Measurements from ENCODE around the gene TMEM209.
"Not testable (repeated sequence)": the region's sequence is repeated elsewhere in the genome, so short reads cannot be mapped to it uniquely, and the experiment has no call there.

TMEM209 gene

DNA sequence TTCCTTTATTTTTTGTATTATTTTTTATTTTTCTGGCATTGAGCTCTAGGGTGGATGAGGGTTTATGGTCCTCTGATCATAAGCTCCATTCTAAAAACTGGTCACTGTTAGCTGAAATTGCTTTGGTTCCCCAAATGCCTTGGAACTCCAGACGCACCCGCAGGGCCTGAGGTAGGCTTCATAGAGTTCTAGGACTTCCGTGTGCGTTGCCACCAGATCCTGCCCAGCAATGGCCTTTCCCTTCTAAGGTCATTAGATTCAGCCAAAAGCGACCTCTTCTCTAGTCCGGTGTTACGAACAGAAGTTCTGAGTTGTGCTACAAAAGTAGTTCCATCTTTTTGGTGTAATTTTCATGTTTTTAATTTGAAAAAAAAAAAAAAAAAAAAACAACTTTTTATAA lies 70.5 kb downstream of the TMEM209 start:
- intact Hi-C loops (cut with DNase I), result no loop called here
- DNase-seq, result no peak

DNA sequence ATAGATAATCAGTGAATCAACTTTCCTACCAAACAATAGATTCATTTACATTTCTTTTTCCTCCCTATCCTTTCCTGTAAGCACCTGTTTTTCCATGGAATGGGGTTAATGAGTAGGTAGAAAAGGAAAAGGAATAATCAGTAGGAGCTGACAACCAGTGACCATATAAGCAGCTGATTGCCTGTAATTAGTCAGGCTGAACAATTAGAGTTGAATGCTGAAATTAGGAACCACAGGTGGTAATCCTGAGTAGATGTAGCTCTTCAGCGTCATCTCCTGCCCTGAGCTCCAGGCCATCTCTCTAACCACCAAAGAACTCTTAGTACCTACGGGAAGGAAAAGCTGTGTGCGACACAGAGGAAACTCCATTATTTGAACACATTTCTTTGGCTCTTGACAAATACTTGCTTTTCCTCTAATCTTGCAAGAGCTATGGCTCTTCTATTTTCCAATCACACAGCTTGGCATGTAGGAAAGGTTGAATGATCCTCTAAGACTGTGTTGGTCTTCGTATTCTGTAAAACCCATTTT lies 71.0 kb downstream of the TMEM209 start:
- DNase-seq, result no peak
- intact Hi-C loops (cut with DNase I), result no loop called here

DNA sequence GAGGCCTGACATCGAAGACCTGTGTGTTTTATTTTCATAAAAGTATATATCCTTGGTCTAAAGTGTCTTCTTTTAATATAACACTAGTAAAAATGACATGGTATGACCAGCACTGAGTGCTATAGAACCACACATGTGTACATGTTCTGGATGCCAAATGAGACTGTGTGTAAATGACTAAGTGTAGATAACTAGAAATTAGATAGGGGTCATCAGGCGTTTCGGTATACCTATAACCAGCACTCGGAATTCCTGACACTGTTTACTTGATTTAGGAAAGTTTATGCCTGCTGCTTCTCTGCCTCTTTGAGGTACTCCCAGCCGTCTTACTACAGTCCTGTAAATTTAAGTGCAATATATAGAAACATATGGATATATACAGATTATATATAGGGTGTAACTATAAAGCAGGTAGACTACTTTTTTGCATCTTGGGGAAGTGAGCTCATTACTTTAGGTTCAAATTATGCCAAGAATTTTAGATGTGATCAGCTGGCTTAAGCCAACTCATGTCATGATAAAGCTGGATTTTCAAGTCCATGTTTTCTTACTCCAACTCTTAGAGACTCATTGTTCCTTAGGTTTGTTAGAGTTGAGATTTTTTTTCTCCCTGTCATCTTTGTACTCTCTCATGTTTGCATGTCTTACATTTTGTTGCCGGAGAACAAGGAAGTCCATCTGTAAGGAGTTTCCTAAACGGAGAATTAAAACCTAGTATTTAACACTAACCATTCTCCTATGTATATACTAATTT lies 72.0 kb downstream of the TMEM209 start:
- intact Hi-C loops (cut with DNase I), result no loop called here
- no peak for DNase-seq

DNA sequence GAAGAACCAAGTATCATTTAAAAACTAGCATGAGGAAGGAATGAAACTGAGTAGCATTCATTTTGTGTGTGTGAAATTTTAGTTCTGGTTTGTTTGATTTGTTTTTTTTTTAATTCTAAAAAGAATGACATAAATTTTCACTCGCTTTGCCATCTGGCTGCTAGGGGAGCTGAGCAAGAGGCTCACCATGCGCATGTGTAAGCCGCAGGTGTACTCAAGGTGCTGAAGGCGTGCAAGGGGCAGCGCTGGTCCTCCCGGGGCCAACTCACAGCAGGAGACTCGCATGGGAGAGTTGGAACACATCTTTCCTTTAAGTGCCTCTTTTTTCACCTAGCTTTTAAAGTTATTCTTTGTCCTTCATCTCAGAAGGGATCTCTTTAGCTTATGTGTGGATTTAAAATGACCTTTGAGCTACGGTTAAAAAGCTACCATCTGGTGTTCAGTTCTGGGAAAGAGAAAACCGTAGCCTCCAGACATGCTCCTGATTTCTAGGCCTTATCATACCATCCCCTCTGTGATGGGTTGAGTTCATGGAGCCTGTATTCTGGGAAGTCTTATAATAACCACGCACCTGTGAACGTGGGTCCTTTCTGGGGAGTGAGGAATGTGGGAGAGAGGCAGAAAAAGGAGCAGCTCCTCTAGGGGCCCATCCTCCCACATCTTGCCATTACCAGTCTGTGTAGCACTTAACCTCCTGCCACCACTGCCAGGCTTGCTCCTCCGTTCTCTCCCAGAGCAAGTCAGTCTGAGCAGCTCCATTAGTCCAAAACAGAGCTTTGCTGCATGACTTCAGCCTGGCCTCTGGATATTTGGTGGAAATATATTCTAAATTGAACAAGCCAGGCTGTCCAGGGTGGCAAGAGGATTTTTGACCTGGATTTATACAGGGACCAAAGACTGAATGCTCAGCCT lies 73.0 kb downstream of the TMEM209 start:
- no peak for DNase-seq
- intact Hi-C loops (cut with DNase I), result no loop called here

DNA sequence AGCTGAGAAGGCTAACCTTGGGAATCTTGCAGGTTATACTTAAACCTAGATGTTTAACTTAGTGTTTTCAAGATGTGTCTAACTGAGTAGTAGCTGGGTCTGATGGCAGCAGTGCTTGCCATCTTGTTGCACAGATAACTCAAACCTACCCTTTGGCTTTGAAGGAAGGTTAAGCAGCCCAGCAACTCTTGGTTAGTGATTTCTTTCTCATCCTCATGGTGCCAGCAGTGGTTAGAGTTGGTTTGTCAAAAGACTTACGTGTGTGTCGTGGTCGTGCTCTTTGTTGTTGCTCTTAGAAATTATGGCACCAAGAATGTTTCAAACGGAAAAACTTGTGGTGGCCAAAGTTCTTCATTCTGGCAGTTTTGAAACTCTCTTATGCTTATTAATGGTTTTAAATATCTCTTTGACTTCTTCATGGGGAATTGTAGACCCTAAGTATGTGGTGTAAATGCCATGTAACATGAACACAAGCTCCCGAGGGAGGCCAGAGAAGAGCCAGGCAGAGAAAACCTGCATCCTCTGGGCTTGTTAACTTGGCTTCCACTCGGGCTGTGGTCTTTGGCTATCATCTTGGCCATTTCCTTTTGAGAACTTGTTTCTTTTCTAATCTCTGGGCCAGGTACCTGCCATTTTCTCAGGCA lies 73.9 kb downstream of the TMEM209 start:
- intact Hi-C loops (cut with DNase I), result no loop called here
- no peak for DNase-seq

DNA sequence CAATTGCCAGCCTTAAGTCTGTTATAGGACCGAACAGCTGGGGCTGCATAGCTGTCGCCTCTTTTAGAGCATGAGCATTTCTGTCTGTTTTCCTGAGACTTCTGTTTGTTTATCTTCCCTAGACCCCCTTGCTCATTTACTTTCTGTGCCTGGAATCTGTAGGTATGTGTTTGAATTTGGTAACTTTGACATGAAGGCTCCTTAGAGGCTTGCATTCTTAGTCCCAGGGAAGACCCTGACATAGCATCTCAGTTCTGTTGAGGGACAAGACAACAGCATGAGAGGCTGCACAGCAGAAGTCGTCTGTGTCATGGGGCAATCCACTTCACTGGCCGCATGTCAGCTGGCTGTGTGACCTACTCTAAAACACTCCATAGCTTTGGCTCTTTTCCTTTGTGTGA lies 76.2 kb downstream of the TMEM209 start:
- intact Hi-C loops (cut with DNase I), result no loop called here
- DNase-seq, result no peak

DNA sequence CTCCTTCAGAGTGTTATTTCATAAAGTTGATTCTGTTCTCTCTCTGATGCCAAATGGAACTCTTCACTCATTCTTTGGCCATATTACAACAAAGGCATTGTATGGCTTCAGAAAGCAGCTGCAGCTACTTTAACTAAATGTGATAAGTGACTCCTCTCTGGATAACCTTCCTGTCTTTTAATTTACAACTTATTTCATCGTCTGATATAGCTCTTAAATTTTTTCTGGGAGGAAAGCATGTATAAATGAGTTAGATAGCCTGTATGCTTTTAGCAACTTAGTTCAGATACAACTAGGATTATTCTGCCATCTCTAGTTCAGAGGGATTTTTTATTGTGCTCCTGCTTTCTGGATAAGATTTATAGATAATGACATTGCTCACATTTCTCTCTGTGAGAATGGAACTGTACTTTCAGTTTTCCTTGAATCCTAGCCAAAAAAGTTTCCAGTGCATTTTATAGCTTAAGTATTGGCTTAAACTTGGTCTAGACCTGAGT lies 77.3 kb downstream of the TMEM209 start:
- intact Hi-C loops (cut with DNase I), result no loop called here
- no peak for DNase-seq

DNA sequence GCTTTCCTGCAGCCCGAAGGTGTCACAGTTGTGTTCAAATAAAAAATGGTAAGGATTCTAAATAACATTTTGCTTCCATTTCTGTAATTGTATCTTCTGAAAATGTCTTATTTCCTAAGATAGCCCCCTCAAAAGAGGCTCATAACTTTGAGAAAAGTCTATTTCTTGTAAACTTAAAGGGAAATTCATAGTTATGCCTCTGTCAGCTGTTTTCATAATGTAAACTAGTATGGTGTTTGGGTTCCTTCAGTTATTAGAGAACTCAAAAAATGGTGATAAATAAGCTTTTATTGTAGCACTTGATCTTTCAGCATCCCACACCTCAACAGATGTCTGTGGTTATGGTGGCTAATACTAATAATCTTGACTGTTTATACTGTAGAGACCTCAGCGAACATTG lies 77.8 kb downstream of the TMEM209 start:
- DNase-seq, result no peak
- intact Hi-C loops (cut with DNase I), result no loop called here

DNA sequence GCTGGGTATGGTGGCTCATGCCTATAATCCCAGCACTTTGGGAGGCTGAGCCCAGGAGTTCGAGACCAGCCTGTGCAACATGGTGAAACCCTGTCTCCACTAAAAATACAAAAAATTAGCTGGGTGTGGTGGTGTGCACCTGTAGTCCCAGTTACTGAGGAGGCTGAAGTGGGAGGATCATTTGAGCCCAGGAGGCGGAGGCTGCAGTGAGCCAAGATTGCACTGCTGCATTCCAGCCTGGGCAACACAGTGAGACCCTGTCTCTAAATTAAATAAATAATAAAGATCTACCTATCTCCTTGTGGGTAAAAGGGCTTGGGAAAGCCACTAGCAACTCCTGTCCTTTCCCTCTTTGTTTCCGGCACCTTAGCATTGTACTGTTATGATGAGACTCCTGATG lies 78.4 kb downstream of the TMEM209 start:
- DNase-seq; intact Hi-C loops (cut with DNase I): not testable (repeated sequence)

DNA sequence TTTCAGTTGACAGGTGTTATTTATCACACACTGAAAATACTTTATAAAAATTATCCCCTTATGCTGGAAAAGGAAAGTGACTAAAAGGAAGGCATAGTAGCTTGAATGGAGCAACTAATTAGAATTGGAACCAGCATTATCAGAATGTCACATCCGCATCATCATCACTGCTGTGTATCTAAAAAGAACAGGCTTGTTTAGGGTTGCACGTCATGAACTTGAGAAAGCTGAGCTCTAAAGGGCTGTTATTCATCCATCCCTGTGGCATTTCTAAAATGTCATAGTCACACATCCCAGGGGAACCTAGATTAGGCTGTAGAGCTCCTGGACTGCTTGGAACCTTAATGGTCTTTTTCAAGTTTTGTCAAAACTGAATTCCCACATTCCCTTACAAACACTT lies 80.5 kb downstream of the TMEM209 start:
- intact Hi-C loops (cut with DNase I), result no loop called here
- DNase-seq, result no peak

DNA sequence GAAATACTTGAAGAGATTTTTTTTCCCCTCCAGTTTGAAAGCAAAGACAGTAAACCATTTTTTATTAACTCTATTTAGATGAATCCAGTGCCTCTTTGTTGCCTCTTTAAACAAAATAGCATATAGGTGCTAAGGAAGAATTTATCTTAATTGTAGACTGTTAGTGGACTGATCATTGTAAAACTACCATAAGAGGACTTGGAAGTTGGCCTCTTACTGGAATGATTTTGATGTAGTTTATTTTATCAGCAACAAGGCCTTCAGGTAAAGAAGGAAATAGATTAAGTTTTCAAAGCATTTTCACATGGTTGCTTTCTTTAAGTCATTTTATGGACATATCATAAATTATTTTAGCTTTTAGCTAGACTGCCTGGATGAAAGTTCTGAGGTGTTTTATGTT lies 81.7 kb downstream of the TMEM209 start:
- intact Hi-C loops (cut with DNase I), result no loop called here
- DNase-seq, result no peak

DNA sequence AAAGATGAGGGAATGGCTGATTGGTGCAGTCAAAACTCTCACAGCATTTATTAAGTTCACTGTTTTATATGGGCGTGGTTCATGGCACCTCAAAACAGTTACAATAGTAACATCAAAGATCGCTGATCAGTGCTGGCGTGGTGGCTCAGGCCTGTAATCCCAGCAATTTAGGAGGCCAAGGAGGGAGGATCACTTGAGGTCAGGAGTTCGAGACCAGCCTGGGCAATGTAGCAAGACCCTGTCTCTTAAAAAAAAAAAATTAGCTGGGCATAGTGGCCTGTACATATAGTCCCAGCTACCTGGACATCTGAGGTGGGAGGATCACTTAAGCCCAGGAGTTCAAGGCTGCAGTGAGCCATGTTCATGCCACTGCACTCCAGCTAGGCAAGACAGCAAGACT lies 86.4 kb downstream of the TMEM209 start:
- intact Hi-C loops (cut with DNase I), result no loop called here
- no peak for DNase-seq

DNA sequence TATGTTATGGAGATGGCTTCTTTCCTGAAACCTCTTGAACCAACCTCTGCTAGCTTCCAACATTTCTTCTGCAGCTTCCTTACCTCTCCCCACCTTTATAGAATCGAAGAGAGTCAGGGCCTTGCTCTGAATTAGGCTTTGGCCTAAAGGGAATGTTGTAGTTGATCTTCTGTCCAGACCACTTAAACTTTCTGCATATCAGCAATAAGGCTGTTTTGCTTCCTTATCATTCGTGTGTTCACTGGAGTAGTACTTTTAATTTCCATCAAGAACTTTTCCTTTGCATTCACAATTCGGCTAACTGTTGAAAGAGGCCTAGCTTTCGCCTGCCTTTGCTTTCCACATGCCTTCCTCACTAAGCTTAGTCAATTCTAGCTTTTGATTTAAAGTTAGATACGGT lies 86.9 kb downstream of the TMEM209 start:
- intact Hi-C loops (cut with DNase I), result no loop called here
- no peak for DNase-seq

DNA sequence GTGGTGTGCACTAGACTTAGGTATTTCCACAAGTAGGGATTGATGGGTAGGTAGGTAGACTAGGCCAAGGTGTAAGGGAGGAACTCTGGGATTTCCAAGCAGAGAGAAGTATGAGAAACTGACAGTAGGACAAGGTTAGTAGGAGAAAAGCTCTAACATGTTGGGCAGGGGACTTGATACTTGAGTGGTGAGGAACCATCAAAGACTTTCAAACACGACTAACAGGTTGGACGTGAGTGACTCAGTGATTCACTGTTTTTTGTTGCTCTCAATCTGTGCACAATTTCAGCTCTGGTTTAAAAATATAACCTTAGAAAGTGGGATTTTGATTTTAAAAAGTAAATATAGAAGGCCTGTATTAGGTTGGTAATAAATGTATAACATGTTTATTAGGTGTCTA lies 90.4 kb downstream of the TMEM209 start:
- DNase-seq, result no peak
- intact Hi-C loops (cut with DNase I), result no loop called here
